Mammary epithelial cell (primary cell): ENCODE results near the gene AHCTF1.

ENCODE experiments used
- EZH2 ChIP-seq: IDR thresholded peaks from 2 replicates; pipeline ENCODE4 v1.6.1; 2012; ENCODE audit warnings: low read length, inconsistent platforms, borderline replicate concordance
- TF ChIP-seq, protein P1 (sequence below), 2 donors: IDR thresholded peaks in 1 of 2; conservative IDR thresholded peaks in 1 of 2; 2 replicates each; pipeline ENCODE4 v1.5.1; 2011 to 2012; ENCODE audit warnings: inconsistent platforms in 2 of 2, low read length in 2 of 2, mild to moderate bottlenecking in 2 of 2, control low read depth in 1 of 2, low read depth in 1 of 2; ENCODE audit not compliant: insufficient read depth in 1 of 2; ENCODE audit errors: extremely low read depth in 1 of 2

DNA sequence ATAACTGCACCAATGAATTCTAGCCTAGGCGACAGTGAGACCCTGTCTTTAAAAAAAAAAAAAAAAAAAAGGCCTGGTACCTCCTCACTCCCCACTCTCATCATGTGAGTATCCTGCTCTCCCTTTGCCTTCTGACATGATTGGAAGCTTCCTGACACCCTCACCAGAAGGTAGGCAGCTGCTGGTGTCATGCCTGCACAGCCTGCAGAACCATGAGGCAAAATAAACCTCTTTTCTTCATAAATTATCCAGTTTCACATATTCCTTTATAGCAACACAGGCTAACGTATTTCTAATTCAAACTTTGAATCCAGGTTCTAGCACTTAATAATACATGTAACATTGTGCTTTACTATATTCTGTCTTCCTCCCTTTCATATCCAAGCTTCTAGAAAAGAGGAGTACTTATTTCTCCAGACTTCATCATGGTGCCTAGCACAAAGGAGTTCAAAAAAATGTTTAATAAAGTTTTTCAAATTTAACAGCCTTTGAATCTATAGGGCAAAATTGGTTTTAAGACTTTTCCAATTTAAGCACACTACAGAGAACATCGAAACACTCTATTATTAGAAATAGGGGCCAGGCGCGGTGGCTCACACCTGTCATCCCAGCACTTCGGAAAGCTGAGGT is 5.6 kb downstream of the AHCTF1 start:
- TF ChIP-seq, protein P1, sequence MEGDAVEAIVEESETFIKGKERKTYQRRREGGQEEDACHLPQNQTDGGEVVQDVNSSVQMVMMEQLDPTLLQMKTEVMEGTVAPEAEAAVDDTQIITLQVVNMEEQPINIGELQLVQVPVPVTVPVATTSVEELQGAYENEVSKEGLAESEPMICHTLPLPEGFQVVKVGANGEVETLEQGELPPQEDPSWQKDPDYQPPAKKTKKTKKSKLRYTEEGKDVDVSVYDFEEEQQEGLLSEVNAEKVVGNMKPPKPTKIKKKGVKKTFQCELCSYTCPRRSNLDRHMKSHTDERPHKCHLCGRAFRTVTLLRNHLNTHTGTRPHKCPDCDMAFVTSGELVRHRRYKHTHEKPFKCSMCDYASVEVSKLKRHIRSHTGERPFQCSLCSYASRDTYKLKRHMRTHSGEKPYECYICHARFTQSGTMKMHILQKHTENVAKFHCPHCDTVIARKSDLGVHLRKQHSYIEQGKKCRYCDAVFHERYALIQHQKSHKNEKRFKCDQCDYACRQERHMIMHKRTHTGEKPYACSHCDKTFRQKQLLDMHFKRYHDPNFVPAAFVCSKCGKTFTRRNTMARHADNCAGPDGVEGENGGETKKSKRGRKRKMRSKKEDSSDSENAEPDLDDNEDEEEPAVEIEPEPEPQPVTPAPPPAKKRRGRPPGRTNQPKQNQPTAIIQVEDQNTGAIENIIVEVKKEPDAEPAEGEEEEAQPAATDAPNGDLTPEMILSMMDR (conservative IDR thresholded peaks at IDR 0.05 in 1 of 2, IDR thresholded peaks at IDR 0.05 in 1 of 2; ENCODE audit: extremely low read depth in 1 of 2, insufficient read depth in 1 of 2, low read depth in 1 of 2, low read length in 2 of 2), result no peak
- no peak for TF ChIP-seq EZH2
